ENCODE measurements around the gene AGBL4.

DNA sequence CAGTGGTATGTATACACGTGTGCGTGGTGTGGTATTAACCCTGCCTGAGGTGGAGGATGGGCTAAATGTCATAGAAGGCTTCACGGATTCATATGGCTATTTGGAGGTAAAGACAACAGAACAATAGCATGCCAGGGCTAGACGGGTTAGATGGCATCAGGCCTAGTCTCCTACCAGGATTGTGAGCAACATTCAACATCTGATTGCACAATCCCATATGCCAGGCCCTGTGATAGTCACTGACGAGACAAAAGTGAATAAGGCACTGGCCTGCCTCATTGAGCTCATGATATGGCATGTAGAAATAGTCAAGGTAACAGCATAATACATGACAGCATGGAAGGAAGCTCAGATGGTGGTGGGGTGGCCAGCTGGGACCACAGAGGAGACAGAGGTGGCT lies 1079.9 kb downstream of the AGBL4 start:
- TF ChIP-seq TOX (CRISPR knock-in tag; IDR thresholded peaks at IDR 0.05; ENCODE audit: borderline replicate concordance) = no peak
- TF ChIP-seq, protein P1, sequence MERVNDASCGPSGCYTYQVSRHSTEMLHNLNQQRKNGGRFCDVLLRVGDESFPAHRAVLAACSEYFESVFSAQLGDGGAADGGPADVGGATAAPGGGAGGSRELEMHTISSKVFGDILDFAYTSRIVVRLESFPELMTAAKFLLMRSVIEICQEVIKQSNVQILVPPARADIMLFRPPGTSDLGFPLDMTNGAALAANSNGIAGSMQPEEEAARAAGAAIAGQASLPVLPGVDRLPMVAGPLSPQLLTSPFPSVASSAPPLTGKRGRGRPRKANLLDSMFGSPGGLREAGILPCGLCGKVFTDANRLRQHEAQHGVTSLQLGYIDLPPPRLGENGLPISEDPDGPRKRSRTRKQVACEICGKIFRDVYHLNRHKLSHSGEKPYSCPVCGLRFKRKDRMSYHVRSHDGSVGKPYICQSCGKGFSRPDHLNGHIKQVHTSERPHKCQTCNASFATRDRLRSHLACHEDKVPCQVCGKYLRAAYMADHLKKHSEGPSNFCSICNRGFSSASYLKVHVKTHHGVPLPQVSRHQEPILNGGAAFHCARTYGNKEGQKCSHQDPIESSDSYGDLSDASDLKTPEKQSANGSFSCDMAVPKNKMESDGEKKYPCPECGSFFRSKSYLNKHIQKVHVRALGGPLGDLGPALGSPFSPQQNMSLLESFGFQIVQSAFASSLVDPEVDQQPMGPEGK (CRISPR knock-in tag; IDR thresholded peaks at IDR 0.05; ENCODE audit: borderline replicate concordance) = no peak
- no peak for TF ChIP-seq TCF4 (CRISPR knock-in tag; IDR thresholded peaks at IDR 0.05; ENCODE audit: borderline replicate concordance)
- TF ChIP-seq CSDC2 (CRISPR knock-in tag; IDR thresholded peaks at IDR 0.05) = no peak
- no peak for TF ChIP-seq ARNTL (CRISPR knock-in tag; IDR thresholded peaks at IDR 0.05; ENCODE audit: borderline replicate concordance, low read depth)
- no peak for TF ChIP-seq ISL1 (CRISPR knock-in tag; IDR thresholded peaks at IDR 0.05)
- no peak for TF ChIP-seq ZFP30 (CRISPR knock-in tag; IDR thresholded peaks at IDR 0.05)
- TF ChIP-seq, protein P2, sequence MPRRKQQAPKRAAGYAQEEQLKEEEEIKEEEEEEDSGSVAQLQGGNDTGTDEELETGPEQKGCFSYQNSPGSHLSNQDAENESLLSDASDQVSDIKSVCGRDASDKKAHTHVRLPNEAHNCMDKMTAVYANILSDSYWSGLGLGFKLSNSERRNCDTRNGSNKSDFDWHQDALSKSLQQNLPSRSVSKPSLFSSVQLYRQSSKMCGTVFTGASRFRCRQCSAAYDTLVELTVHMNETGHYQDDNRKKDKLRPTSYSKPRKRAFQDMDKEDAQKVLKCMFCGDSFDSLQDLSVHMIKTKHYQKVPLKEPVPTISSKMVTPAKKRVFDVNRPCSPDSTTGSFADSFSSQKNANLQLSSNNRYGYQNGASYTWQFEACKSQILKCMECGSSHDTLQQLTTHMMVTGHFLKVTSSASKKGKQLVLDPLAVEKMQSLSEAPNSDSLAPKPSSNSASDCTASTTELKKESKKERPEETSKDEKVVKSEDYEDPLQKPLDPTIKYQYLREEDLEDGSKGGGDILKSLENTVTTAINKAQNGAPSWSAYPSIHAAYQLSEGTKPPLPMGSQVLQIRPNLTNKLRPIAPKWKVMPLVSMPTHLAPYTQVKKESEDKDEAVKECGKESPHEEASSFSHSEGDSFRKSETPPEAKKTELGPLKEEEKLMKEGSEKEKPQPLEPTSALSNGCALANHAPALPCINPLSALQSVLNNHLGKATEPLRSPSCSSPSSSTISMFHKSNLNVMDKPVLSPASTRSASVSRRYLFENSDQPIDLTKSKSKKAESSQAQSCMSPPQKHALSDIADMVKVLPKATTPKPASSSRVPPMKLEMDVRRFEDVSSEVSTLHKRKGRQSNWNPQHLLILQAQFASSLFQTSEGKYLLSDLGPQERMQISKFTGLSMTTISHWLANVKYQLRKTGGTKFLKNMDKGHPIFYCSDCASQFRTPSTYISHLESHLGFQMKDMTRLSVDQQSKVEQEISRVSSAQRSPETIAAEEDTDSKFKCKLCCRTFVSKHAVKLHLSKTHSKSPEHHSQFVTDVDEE (CRISPR knock-in tag; IDR thresholded peaks at IDR 0.05) = no peak
